HG03159 (cell line): Measurements from ENCODE around the gene TECRL.

ENCODE experiments used
- ATAC-seq: cut with Tn5 transposase; IDR thresholded peaks from one replicate; pipeline ENCODE4 v1.9.1; 2021; ENCODE audit warnings: mild to moderate bottlenecking, moderate library complexity; ENCODE audit not compliant: unreplicated experiment

TECRL gene

GRCh38 chr4:64409300-64409699, at the start of gene TECRL:
Gene TECRL (minus strand): TSS chr4:64409450. CDS start chr4:64409351, 99 bp downstream.
- ATAC-seq: no peak

- no peak for ATAC-seq
Measured at GRCh38 chr4:64432674-64433073, 23.4 kb upstream of the TECRL start.

- ATAC-seq: no peak
Measured at GRCh38 chr4:64430933-64431332, 21.7 kb upstream of the TECRL start.

- ATAC-seq: no peak
Measured at GRCh38 chr4:64417974-64418373, 8.7 kb upstream of the TECRL start.

- no peak for ATAC-seq
Measured at GRCh38 chr4:64407000-64407399, 2.2 kb downstream of the TECRL start.

GRCh38 chr4:64405761-64406160, 3.5 kb downstream of the TECRL start:
- no peak for ATAC-seq

GRCh38 chr4:64402684-64403083, 6.6 kb downstream of the TECRL start:
- no peak for ATAC-seq

- ATAC-seq: no peak
Measured at GRCh38 chr4:64399313-64400109, 9.7 kb downstream of the TECRL start.

- no peak for ATAC-seq
Measured at GRCh38 chr4:64394469-64394868, 14.8 kb downstream of the TECRL start.

- no peak for ATAC-seq
Measured at GRCh38 chr4:64388252-64388651, 21.0 kb downstream of the TECRL start.

- ATAC-seq: no peak
Measured at GRCh38 chr4:64385220-64385619, 24.0 kb downstream of the TECRL start.

GRCh38 chr4:64384237-64385203, 24.7 kb downstream of the TECRL start:
- ATAC-seq: no peak

- ATAC-seq: no peak
Measured at GRCh38 chr4:64368741-64369140, 40.5 kb downstream of the TECRL start.

- ATAC-seq: no peak
Measured at GRCh38 chr4:64361399-64361740, 47.9 kb downstream of the TECRL start.

GRCh38 chr4:64360664-64361398, 48.4 kb downstream of the TECRL start:
- no peak for ATAC-seq

- no peak for ATAC-seq
Measured at GRCh38 chr4:64359489-64359888, 49.8 kb downstream of the TECRL start.

- no peak for ATAC-seq
Measured at GRCh38 chr4:64353904-64354303, 55.3 kb downstream of the TECRL start.

GRCh38 chr4:64341711-64342110, 67.5 kb downstream of the TECRL start:
- ATAC-seq: no peak

GRCh38 chr4:64340218-64341110, 68.8 kb downstream of the TECRL start:
- ATAC-seq: no peak

GRCh38 chr4:64334964-64335363, 74.3 kb downstream of the TECRL start:
- no peak for ATAC-seq
